GM19324 (cell line): Measurements from ENCODE around the gene MSANTD1.

Experiments used
- ATAC-seq: cut with Tn5 transposase; IDR thresholded peaks from one replicate; pipeline ENCODE4 v1.9.1; 2021; ENCODE audit warnings: mild to moderate bottlenecking, moderate library complexity; ENCODE audit not compliant: unreplicated experiment, low FRiP score

MSANTD1 gene

GRCh38 chr4:3248811-3249661 lies at the start of gene MSANTD1:
Gene MSANTD1 (plus strand): TSS chr4:3249159. CDS start chr4:3249223, 64 bp downstream.
- ATAC-seq, result no peak

GRCh38 chr4:3199653-3200422 lies 49.1 kb upstream of the MSANTD1 start:
- no peak for ATAC-seq

GRCh38 chr4:3200423-3201090 lies 48.4 kb upstream of the MSANTD1 start:
- no peak for ATAC-seq

- ATAC-seq, result no peak
Observed at GRCh38 chr4:3201718-3202702, 46.9 kb upstream of the MSANTD1 start.

- ATAC-seq, result no peak
Observed at GRCh38 chr4:3202836-3203820, 45.8 kb upstream of the MSANTD1 start.

GRCh38 chr4:3203971-3204431 lies 45.0 kb upstream of the MSANTD1 start:
- ATAC-seq, result no peak

- ATAC-seq, result no peak
Observed at GRCh38 chr4:3205995-3206394, 43.0 kb upstream of the MSANTD1 start.

- no peak for ATAC-seq
Observed at GRCh38 chr4:3206439-3207100, 42.4 kb upstream of the MSANTD1 start.

- ATAC-seq, result no peak
Observed at GRCh38 chr4:3207531-3208037, 41.4 kb upstream of the MSANTD1 start.

- ATAC-seq, result no peak
Observed at GRCh38 chr4:3208826-3209225, 40.1 kb upstream of the MSANTD1 start.

- no peak for ATAC-seq
Observed at GRCh38 chr4:3209551-3210325, 39.2 kb upstream of the MSANTD1 start.

GRCh38 chr4:3210467-3210866 lies 38.5 kb upstream of the MSANTD1 start:
- no peak for ATAC-seq

- no peak for ATAC-seq
Observed at GRCh38 chr4:3211866-3212265, 37.1 kb upstream of the MSANTD1 start.

GRCh38 chr4:3212391-3213105 lies 36.4 kb upstream of the MSANTD1 start:
- no peak for ATAC-seq

- no peak for ATAC-seq
Observed at GRCh38 chr4:3213106-3213425, 35.9 kb upstream of the MSANTD1 start.

- no peak for ATAC-seq
Observed at GRCh38 chr4:3213661-3214250, 35.2 kb upstream of the MSANTD1 start.
